ENCODE data around the gene JAM3.

- no peak for TF ChIP-seq ZNF274 (CRISPR knock-in tag; IDR thresholded peaks at IDR 0.05)
- no peak for TF ChIP-seq ZNF17 (CRISPR knock-in tag; IDR thresholded peaks at IDR 0.05)
Observed at GRCh38 chr11:134048028-134048427, 20.8 kb upstream of the JAM3 start.
